AG09309 (cell line): ENCODE data around the gene SP100.
"Not testable (repeated sequence)": the region's sequence is repeated elsewhere in the genome, so short reads cannot be mapped to it uniquely, and the experiment has no call there.

ENCODE experiments used
- DNase-seq: peaks from one replicate; pipeline ENCODE4 v3.0.0-alpha.2; 2010; ENCODE audit warnings: low read depth
- H3K4me3 ChIP-seq: 2 replicates; pipeline ENCODE4 v1.5.1; 2011; ENCODE audit warnings: mild to moderate bottlenecking, low read depth, low read length, moderate library complexity; ENCODE audit not compliant: control insufficient read depth
- TF ChIP-seq, protein P1 (sequence below): IDR thresholded peaks from 2 replicates; pipeline ENCODE4 v1.5.1; 2011; ENCODE audit warnings: mild to moderate bottlenecking, low read depth, low read length, inconsistent platforms; ENCODE audit not compliant: insufficient read depth, control insufficient read depth; ENCODE audit errors: missing control alignments

Gene SP100

DNA sequence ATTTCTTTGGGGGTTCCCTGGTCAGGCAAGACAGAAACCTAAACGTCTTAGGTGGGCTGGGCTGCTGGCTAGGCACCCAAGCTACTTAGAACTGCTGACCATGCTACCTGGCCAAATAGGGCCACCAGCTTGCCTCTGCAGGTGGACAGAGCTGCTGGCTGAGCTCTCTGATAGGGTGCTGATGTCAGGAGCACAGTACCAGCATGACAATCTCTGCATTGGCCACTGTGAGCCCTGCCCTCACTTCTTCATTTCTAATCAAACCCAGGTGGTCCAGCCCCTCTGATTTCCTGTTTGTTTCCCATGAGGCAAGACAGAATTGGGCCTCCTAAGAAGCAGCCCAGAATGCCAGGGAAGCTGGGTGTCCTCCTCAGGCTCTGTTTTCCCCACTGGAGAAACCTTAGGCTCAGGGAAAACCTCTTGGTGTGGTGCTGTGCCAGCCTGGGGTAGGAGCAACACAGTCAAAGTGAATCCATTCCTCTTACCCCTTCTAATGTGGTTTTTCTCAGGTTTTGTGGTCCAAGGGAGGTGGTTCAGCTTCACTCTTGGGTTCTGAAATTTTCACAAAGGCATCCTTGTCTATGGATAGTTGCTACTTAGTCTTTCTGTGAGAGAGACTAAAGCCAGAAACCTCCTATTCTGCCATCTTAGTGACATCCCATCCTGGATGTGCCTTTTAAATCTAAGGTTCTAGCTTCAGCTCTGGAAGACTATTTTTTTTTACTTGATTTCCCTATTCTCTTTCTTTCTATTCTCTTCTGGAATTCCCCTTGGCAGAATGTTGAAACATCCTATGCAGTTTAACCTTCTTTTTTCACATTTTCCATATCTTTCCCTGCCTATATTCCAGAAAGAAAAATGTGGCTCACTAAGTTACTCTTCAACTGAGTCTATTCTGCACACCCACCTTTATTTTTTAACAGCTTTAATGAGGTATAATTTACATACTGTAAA is 15.2 kb downstream of the SP100 start:
- TF ChIP-seq, protein P1, sequence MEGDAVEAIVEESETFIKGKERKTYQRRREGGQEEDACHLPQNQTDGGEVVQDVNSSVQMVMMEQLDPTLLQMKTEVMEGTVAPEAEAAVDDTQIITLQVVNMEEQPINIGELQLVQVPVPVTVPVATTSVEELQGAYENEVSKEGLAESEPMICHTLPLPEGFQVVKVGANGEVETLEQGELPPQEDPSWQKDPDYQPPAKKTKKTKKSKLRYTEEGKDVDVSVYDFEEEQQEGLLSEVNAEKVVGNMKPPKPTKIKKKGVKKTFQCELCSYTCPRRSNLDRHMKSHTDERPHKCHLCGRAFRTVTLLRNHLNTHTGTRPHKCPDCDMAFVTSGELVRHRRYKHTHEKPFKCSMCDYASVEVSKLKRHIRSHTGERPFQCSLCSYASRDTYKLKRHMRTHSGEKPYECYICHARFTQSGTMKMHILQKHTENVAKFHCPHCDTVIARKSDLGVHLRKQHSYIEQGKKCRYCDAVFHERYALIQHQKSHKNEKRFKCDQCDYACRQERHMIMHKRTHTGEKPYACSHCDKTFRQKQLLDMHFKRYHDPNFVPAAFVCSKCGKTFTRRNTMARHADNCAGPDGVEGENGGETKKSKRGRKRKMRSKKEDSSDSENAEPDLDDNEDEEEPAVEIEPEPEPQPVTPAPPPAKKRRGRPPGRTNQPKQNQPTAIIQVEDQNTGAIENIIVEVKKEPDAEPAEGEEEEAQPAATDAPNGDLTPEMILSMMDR = no peak
- DNase-seq = no peak

GRCh38 chr2:230434677-230435324 is 18.8 kb downstream of the SP100 start:
- no peak overlapping the region for H3K4me3 ChIP-seq
- TF ChIP-seq, protein P1 = no peak
- no peak for DNase-seq

More for the DNA sequence above, 15.2 kb downstream of the SP100 start:
- H3K4me3 ChIP-seq = no peak overlapping the region

DNA sequence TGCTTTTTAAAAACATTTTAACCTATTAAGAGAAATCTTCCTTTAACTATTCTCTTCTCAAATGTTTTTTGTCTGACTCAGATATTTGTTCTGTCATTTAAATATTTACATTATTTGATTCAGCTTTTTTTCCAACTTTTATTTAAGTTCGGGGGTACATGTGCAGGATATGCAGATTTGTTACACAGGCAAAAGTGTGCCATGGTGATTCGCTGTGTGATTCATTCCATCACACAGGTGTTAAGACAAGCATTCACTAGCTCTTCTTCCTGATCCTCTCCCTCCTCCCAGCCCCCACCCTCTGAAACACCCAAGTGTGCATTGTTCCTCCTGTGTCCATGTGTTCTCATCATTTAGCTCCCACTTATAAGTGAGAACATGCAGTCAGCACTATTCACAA is 19.4 kb downstream of the SP100 start:
- TF ChIP-seq, protein P1 = no peak
- DNase-seq = no peak

DNA sequence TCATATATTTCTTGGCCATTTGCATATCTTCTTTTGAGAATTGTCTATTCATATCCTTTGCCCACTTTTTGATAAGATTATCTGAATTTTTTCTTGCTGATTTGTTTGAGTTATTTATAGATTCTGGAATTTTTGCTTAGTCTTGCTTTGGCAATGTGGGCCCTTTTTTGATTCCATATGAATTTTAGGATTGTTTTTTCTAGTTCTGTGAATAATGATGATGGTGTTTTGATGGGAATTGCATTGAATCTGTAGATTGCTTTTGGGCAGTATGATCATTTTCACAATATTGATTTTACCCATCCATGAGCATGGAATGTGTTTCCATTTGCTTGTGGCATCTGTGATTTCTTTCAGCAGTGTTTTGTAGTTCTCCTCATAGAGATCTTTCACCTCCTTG is 23.1 kb downstream of the SP100 start:
- not testable (repeated sequence) for DNase-seq, H3K4me3 ChIP-seq

More for the DNA sequence above, 19.4 kb downstream of the SP100 start:
- H3K4me3 ChIP-seq = no peak overlapping the region

DNA sequence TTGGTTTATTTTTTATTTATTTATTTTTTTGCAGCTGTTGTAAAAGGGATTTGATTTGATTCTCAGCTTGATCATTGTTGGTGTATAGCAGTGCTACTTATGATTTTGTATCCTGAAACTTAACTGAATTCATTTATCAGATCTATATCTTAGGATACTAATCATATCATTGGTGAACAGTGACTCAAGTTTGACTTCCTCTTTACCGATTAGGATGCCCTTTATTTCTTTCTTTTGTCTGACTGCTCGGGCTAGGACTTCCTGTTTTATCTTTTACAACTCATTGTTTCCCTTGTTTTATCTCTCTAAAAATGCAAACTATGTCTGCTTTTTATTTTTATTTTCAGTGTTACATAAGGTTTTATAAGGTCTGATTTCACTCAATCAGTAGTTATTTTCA is 23.6 kb downstream of the SP100 start:
- no peak for DNase-seq
- TF ChIP-seq, protein P1 = no peak
- H3K4me3 ChIP-seq = no peak overlapping the region

DNA sequence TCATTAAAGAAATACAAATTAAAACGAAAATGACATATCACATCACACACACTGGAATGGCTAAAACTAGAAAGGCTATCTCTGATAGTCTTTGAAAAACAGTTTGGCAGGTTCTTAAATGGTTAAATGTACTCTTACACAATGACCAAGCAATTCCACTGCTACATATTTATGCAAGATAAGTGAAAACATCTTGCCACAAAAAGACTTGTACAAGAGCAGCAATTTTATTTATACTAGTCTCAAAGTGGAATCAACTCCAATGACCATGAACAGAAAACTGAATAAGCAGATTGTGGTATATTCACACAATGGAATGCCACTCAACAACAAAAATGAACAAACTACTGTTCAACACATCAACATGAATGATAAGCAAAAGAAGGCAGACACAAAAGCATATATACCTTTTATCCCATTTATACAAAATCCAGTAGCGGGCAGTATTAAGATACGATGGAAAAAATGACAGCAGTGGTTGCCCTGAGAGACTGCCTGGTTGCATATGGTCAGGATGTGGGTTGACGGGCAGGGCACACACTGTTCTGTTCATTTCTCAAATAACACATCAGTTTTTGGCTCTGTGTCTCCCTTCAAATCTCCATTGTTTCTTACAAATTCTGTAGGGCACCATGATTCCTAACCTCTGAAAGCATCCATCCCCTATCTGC is 25.4 kb downstream of the SP100 start:
- DNase-seq = no peak
- H3K4me3 ChIP-seq = no peak overlapping the region
- TF ChIP-seq, protein P1 = no peak

DNA sequence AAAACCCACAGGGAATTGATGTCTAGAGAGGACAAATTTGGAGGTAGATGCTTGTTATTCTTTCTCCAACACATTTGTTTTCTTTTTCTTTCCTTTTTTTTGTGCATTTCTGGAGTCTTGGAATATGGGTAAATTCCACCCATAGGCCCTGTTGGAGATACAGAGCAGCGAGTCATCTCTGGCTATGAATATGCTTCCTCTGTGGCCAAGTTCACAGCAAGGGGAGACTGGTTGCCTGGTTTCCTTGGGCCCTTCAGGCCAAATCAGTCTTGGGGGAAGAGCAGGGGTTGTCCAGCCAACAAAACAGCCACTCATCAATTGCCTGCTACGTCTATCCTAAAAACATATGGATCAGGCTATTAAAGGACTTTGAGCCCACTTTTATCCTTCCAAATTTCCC is 27.5 kb downstream of the SP100 start:
- no peak overlapping the region for H3K4me3 ChIP-seq
- TF ChIP-seq, protein P1 = no peak
- no peak for DNase-seq
